ENCODE data around the gene DOC2A. TPM values are rescaled to one million over a fixed set of nuclear protein-coding genes. Genes with fewer than 3 reads are reported as not detected.

Gene DOC2A
- total and polyA plus RNA-seq, 4 donors = 0.09 to 0.22 (median 0.17) TPM; not detected in 1

DNA sequence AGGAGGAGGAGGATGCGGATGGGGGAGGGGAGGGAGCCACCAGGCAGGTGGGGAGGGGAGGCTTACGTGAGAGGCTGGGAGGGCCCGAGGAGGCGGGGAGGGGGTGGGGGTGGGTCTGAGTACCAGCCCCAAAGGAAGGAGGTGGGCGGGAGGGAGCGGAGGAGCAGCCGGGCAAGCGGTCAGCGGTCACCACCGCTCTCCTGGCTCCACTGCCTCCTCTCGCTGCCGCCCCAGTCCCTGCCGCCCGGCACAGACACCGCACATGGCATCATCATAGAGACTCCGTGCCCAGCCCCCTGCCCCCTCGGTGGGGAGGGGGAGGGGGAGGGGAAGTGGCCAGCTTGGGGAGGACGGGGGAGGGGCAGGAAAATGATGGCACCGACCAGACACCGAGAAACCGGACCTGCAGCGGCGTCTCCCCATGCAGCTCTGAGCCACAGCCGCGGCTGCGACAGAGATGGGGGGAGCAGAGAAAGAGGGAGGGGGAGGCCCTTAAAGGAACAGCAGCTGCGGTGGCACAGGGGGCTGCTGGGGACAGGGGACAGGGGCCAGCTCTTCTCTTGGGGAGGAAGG lies 20.1 kb upstream of the DOC2A start, which contains the start of gene TLCD3B:
Gene TLCD3B, minus strand, starts transcription at position 431 of the 573 bp plus-strand sequence. CDS start 744 bp downstream, outside the sequence.
- Histone ChIP-seq H3K4me3 (ENCODE audit: low read depth in 1 of 3, low read length in 3 of 3) (no peak within 1 kb of the TSS), H3K9me3 (ENCODE audit: control insufficient read depth in 4 of 4, low read length in 3 of 4) (no peaks in the 10 kb centered on the region), H3K27me3 (ENCODE audit: control insufficient read depth in 4 of 4, insufficient read depth in 4 of 4, low read length in 3 of 4) (peaks cover 0 to 3% (median under 1%) of the 10 kb centered on the region in 4 donors), H3K36me3 (ENCODE audit: control insufficient read depth in 4 of 4, insufficient read depth in 3 of 4, low read depth in 1 of 4, low read length in 3 of 4) (no peaks in the 10 kb centered on the region), H3K4me1 (ENCODE audit: control insufficient read depth in 4 of 4, insufficient read depth in 4 of 4, low read length in 3 of 4) (no peaks in the 10 kb centered on the region), H3K9ac (ENCODE audit: low read depth in 1 of 2, low read length in 2 of 2) (no peak within 1 kb of the TSS), H3K27ac (ENCODE audit: low read depth in 1 of 2, low read length in 2 of 2) (no peak within 1 kb of the TSS)
- 4% methylated on average over 27 of the region's 27 CpGs for WGBS
- no peak for DNase-seq (ENCODE audit: low spot score)
- TF ChIP-seq JUND (IDR thresholded peaks at IDR 0.05) (no peak), YY1 (IDR thresholded peaks at IDR 0.05) (no peak), HNF4G (IDR thresholded peaks at IDR 0.05) (no peak), RXRA (IDR thresholded peaks at IDR 0.05) (no peak), NR2F2 (IDR thresholded peaks at IDR 0.05) (no peak), SP1 (IDR thresholded peaks at IDR 0.05) (no peak)
- TF ChIP-seq, protein P1, sequence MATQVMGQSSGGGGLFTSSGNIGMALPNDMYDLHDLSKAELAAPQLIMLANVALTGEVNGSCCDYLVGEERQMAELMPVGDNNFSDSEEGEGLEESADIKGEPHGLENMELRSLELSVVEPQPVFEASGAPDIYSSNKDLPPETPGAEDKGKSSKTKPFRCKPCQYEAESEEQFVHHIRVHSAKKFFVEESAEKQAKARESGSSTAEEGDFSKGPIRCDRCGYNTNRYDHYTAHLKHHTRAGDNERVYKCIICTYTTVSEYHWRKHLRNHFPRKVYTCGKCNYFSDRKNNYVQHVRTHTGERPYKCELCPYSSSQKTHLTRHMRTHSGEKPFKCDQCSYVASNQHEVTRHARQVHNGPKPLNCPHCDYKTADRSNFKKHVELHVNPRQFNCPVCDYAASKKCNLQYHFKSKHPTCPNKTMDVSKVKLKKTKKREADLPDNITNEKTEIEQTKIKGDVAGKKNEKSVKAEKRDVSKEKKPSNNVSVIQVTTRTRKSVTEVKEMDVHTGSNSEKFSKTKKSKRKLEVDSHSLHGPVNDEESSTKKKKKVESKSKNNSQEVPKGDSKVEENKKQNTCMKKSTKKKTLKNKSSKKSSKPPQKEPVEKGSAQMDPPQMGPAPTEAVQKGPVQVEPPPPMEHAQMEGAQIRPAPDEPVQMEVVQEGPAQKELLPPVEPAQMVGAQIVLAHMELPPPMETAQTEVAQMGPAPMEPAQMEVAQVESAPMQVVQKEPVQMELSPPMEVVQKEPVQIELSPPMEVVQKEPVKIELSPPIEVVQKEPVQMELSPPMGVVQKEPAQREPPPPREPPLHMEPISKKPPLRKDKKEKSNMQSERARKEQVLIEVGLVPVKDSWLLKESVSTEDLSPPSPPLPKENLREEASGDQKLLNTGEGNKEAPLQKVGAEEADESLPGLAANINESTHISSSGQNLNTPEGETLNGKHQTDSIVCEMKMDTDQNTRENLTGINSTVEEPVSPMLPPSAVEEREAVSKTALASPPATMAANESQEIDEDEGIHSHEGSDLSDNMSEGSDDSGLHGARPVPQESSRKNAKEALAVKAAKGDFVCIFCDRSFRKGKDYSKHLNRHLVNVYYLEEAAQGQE (IDR thresholded peaks at IDR 0.05) = no peak

DNA sequence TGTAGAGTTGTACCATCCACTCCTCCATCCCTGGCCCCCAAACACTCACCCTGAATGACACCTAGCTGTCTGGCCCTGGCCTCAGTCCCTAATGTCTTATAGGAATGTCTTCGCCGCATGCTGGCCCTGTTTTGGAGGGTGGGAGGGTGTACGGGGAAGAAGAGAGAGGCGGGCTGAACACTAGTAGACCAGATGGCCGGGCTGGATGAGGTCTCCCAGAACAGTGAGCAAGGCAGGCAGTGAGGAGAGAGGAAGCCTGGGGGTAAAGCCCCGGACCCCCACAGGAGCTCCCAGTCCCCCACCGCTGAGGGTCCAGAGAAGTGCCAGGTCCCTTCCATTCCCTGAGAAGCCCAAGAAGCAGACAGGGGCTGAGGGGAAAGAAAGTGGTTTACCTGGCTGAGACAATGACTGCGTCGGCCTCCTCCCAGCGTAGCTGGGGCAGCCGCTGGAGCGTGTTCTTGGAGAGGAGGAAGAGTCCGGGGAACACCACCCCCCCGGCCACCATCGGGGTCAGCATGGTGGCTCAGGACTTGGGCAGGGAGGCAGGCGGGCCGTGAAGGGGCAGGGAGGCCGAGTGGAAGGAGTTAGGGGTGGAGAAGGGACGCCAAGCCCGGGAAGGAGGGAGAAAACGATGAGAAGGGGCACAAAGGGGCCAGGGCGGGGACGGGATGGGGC lies 19.3 kb upstream of the DOC2A start:
- TF ChIP-seq RAD21 (IDR thresholded peaks at IDR 0.05) = no peak
- TF ChIP-seq, protein P2, sequence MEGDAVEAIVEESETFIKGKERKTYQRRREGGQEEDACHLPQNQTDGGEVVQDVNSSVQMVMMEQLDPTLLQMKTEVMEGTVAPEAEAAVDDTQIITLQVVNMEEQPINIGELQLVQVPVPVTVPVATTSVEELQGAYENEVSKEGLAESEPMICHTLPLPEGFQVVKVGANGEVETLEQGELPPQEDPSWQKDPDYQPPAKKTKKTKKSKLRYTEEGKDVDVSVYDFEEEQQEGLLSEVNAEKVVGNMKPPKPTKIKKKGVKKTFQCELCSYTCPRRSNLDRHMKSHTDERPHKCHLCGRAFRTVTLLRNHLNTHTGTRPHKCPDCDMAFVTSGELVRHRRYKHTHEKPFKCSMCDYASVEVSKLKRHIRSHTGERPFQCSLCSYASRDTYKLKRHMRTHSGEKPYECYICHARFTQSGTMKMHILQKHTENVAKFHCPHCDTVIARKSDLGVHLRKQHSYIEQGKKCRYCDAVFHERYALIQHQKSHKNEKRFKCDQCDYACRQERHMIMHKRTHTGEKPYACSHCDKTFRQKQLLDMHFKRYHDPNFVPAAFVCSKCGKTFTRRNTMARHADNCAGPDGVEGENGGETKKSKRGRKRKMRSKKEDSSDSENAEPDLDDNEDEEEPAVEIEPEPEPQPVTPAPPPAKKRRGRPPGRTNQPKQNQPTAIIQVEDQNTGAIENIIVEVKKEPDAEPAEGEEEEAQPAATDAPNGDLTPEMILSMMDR (IDR thresholded peaks at IDR 0.05; ENCODE audit: low read depth, low read length, missing input control) = no peak
- TF ChIP-seq JUND (IDR thresholded peaks at IDR 0.05) = no peak
- no peak for TF ChIP-seq SP1 (IDR thresholded peaks at IDR 0.05)
- no peak for TF ChIP-seq HNF4A (conservative IDR thresholded peaks at IDR 0.05)
- no peak for TF ChIP-seq HNF4G (IDR thresholded peaks at IDR 0.05)
- no peak for TF ChIP-seq EGR1 (IDR thresholded peaks at IDR 0.05; ENCODE audit: low read depth in 2 of 2)
- Histone ChIP-seq H3K36me3 (ENCODE audit: control insufficient read depth in 4 of 4, insufficient read depth in 3 of 4, low read depth in 1 of 4, low read length in 3 of 4) (no peaks in the 10 kb centered on the region), H3K9ac (ENCODE audit: low read depth in 1 of 2, low read length in 2 of 2) (no peak overlapping the region), H3K9me3 (ENCODE audit: control insufficient read depth in 4 of 4, low read length in 3 of 4) (no peaks in the 10 kb centered on the region), H3K4me3 (ENCODE audit: low read depth in 1 of 3, low read length in 3 of 3) (no peak overlapping the region), H3K27me3 (ENCODE audit: control insufficient read depth in 4 of 4, insufficient read depth in 4 of 4, low read length in 3 of 4) (peaks cover 0 to 3% (median under 1%) of the 10 kb centered on the region in 4 donors), H3K27ac (ENCODE audit: low read depth in 1 of 2, low read length in 2 of 2) (no peak overlapping the region), H3K4me1 (ENCODE audit: control insufficient read depth in 4 of 4, insufficient read depth in 4 of 4, low read length in 3 of 4) (no peaks in the 10 kb centered on the region)
- WGBS = 33% methylated on average over 23 of the region's 23 CpGs
- DNase-seq (ENCODE audit: low spot score) = no peak
